SW 1271 (cell line): ENCODE results near the gene SEC24C.
"Not testable (repeated sequence)": the region's sequence is repeated elsewhere in the genome, so short reads cannot be mapped to it uniquely, and the experiment has no call there.

ENCODE experiments used
- DNase-seq, 2 experiments: peaks; one replicate each; lab custom pipeline; 2025; lab: John Stamatoyannopoulos, UW

Gene SEC24C

GRCh38 chr10:73743905-73744663 lies at the start of gene SEC24C:
Gene SEC24C (plus strand): TSS chr10:73744372. CDS start chr10:73746833, 2,461 bp downstream.
- DNase-seq = peak; percentile 81 to 95

GRCh38 chr10:73695302-73695701 lies 48.9 kb upstream of the SEC24C start:
- not testable (repeated sequence) for DNase-seq

- DNase-seq = not testable (repeated sequence)
Measured at GRCh38 chr10:73697675-73698159, 46.5 kb upstream of the SEC24C start, which contains the start of gene AGAP5. Gene AGAP5 (minus strand): TSS chr10:73698109. CDS start chr10:73697755, 354 bp downstream.

GRCh38 chr10:73698819-73699218 lies 45.4 kb upstream of the SEC24C start:
- not testable (repeated sequence) for DNase-seq

GRCh38 chr10:73703924-73704323 lies 40.2 kb upstream of the SEC24C start:
- DNase-seq = not testable (repeated sequence)

- not testable (repeated sequence) for DNase-seq
Measured at GRCh38 chr10:73705506-73706072, 38.6 kb upstream of the SEC24C start.

GRCh38 chr10:73706488-73706887 lies 37.7 kb upstream of the SEC24C start:
- not testable (repeated sequence) for DNase-seq

GRCh38 chr10:73707628-73708027 lies 36.5 kb upstream of the SEC24C start:
- not testable (repeated sequence) for DNase-seq

GRCh38 chr10:73708122-73708521 lies 36.0 kb upstream of the SEC24C start:
- DNase-seq = not testable (repeated sequence)

GRCh38 chr10:73711683-73712082 lies 32.5 kb upstream of the SEC24C start:
- DNase-seq = not testable (repeated sequence)

- DNase-seq = not testable (repeated sequence)
Measured at GRCh38 chr10:73713912-73714311, 30.3 kb upstream of the SEC24C start.

GRCh38 chr10:73714483-73714882 lies 29.7 kb upstream of the SEC24C start:
- DNase-seq = not testable (repeated sequence)

GRCh38 chr10:73715179-73716156 lies 28.7 kb upstream of the SEC24C start:
- DNase-seq = not testable (repeated sequence)

GRCh38 chr10:73716251-73716650 lies 27.9 kb upstream of the SEC24C start:
- DNase-seq = no peak

- DNase-seq = no peak
Measured at GRCh38 chr10:73717556-73717955, 26.6 kb upstream of the SEC24C start.

GRCh38 chr10:73720561-73720960 lies 23.6 kb upstream of the SEC24C start:
- not testable (repeated sequence) for DNase-seq

- DNase-seq = no peak
Measured at GRCh38 chr10:73723516-73723915, 20.7 kb upstream of the SEC24C start.

GRCh38 chr10:73729781-73730152 lies 14.4 kb upstream of the SEC24C start:
- not testable (repeated sequence) for DNase-seq

GRCh38 chr10:73730153-73730906 lies 13.8 kb upstream of the SEC24C start:
- peak; percentile 67 to 84 for DNase-seq

- DNase-seq = no peak
Measured at GRCh38 chr10:73731588-73732375, 12.4 kb upstream of the SEC24C start.
